ENCODE data around the gene GNA14.

DNA sequence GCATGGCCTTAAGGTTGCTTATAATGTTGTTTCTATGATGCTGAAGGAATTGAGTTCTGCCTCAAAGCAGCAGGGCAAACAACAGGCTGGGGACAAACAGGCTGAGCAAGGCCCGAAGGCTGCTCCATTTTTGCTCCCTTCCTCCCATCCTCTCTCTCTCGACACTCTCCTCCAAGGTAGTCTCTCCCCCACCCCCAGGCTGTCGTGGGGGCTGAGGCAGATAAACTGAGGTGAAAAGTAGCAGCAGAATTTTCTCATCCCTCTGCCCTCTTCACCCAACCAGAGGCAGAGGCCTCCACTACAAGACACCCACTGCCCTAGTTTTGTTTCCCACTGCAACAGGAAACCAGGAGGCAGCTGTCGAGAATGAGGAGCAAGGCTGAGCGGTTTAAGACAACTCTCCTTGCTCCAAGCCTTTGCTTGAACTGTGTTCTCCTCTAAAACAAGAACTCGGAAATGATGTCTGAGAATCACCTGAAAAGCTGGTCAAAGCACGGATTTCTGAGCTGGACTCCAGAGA, 13.5 kb upstream of the GNA14 start:
- no peak for TF ChIP-seq POLR2A (IDR thresholded peaks at IDR 0.05)
- TF ChIP-seq, protein P1, sequence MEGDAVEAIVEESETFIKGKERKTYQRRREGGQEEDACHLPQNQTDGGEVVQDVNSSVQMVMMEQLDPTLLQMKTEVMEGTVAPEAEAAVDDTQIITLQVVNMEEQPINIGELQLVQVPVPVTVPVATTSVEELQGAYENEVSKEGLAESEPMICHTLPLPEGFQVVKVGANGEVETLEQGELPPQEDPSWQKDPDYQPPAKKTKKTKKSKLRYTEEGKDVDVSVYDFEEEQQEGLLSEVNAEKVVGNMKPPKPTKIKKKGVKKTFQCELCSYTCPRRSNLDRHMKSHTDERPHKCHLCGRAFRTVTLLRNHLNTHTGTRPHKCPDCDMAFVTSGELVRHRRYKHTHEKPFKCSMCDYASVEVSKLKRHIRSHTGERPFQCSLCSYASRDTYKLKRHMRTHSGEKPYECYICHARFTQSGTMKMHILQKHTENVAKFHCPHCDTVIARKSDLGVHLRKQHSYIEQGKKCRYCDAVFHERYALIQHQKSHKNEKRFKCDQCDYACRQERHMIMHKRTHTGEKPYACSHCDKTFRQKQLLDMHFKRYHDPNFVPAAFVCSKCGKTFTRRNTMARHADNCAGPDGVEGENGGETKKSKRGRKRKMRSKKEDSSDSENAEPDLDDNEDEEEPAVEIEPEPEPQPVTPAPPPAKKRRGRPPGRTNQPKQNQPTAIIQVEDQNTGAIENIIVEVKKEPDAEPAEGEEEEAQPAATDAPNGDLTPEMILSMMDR (IDR thresholded peaks at IDR 0.05) = no peak

Data from Peyer's patch (tissue), 4 donors.